ENCODE measurements around the gene PCCA.

DNA sequence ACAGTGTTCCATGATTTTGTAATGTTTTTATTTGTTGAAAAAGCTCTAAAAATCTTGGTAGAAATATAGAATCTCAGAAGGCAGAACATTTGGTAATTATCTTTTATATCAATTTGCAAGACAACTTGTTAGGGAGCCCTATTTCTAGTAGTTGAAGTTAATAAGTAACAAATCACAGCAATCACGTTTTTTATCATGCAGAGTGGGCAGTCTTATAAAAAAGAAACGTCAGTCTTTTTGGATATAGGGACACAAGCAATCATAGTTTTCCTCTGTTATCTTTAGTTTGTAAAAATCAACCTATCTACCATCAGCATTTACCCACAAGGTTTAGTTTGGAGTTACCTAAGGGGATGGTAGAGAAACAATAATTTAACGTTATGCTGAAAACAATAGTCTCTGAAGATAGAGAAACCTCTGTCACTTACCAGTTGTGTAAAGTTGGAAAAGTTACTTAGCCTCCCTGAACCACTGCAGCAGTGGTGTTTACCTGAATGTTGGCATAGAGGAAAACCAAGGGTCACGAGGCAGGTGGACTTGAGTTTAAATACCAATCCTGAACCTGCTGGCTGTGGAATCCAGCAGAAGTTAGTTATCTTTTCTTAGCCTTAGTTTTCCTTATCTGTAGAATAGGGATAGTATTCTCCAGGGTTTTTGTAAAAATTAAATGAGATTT lies 306.9 kb downstream of the PCCA start:
- TF ChIP-seq POLR2AphosphoS5 (IDR thresholded peaks at IDR 0.05; ENCODE audit: low read depth, low read length), result no peak
- no peak for TF ChIP-seq POLR2A (IDR thresholded peaks at IDR 0.05; ENCODE audit: low read depth, low read length)

Data from GM12892 (cell line).